Measurements from ENCODE around the gene TLNRD1. TPM values are rescaled to one million over a fixed set of nuclear protein-coding genes. Genes with fewer than 3 reads are reported as not detected.
"Not testable (repeated sequence)": the region's sequence is repeated elsewhere in the genome, so short reads cannot be mapped to it uniquely, and the experiment has no call there.

TLNRD1 gene
- 27.8 TPM for total RNA-seq
- long read RNA-seq, full-length matches to known transcripts: 105 of 106 reads
- long read RNA-seq, partial matches to known transcripts: 0 of 106 reads
- long read RNA-seq, other reads (novel, unspliced or antisense): 1 of 106 reads

DNA sequence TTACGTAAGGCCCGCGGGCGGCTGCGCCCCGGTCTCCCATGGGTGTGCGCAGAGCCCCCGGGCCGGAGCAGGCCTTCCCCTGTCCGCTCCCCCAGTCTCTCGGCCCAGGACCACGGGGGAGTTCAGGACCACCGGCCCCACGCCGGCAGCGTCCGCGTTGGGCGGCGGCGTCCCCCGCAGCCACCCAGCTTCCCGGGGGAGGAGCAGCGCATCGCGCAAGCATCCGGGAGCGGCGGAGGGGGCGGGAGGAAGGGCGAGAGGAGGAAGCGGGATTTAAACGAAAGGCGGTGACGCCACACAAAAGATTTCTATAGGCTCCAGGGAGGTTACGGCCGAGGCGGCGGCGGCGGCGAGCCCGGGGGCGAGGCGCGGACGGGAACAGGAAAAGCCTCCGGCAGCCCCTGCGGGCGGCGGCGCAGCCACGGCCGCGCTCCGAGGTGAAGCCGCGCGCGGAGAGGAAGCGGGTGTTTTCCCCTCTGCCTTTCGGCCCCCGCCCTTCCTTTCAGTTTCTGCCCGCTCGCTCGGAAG lies at the start of gene TLNRD1:
TSS of gene TLNRD1 (plus strand) at position 300 of the 528 bp plus-strand sequence. CDS start 1,349 bp downstream, outside the sequence.
- Histone ChIP-seq H3K27me3 (no peaks in the 10 kb centered on the region), H3K4me1 (peaks cover 36% of the 10 kb centered on the region), H3K4me3 (peak within 1 kb of the TSS; percentile 90), H3K9me3 (no peaks in the 10 kb centered on the region), H3K36me3 (peaks cover 20% of the 10 kb centered on the region), H3K27ac (peak within 1 kb of the TSS; percentile 98)
- intact Hi-C loops (cut with DNase I): no loop called here
- DNase-seq (peak; percentile 96), ATAC-seq (peak; percentile 89)
- no peak for TF ChIP-seq CTCF (IDR thresholded peaks at IDR 0.05)

GRCh38 chr15:80951941-80952340 lies 48.8 kb upstream of the TLNRD1 start:
- Histone ChIP-seq H3K4me1 (no peaks in the 10 kb centered on the region), H3K9me3 (no peaks in the 10 kb centered on the region), H3K4me3 (no peak overlapping the region), H3K27me3 (no peaks in the 10 kb centered on the region), H3K36me3 (peaks cover 47% of the 10 kb centered on the region), H3K27ac (no peak overlapping the region)
- ATAC-seq (no peak), DNase-seq (no peak)
- no peak for TF ChIP-seq CTCF (IDR thresholded peaks at IDR 0.05)
- intact Hi-C loops (cut with DNase I): no loop called here

- H3K9me3 ChIP-seq: no peaks in the 10 kb centered on the region
- no peak overlapping the region for H3K4me3 ChIP-seq
- H3K27ac ChIP-seq: no peak overlapping the region
- DNase-seq (no peak), ATAC-seq (no peak)
- intact Hi-C loops (cut with DNase I): no loop called here
- no peaks in the 10 kb centered on the region for H3K4me1 ChIP-seq
- TF ChIP-seq CTCF (IDR thresholded peaks at IDR 0.05): no peak
- H3K27me3 ChIP-seq: no peaks in the 10 kb centered on the region
- peaks cover 33% of the 10 kb centered on the region for H3K36me3 ChIP-seq
These were observed 47.4 kb upstream of the TLNRD1 start for GRCh38 chr15:80953001-80953952.

GRCh38 chr15:80953953-80954778 lies 46.6 kb upstream of the TLNRD1 start:
- H3K4me3 ChIP-seq: no peak overlapping the region
- intact Hi-C loops (cut with DNase I): no loop called here
- DNase-seq (no peak), ATAC-seq (peak; percentile 25)
- H3K9me3 ChIP-seq: no peaks in the 10 kb centered on the region
- H3K27ac ChIP-seq: no peak overlapping the region
- H3K4me1 ChIP-seq: no peaks in the 10 kb centered on the region
- no peaks in the 10 kb centered on the region for H3K27me3 ChIP-seq
- TF ChIP-seq CTCF (IDR thresholded peaks at IDR 0.05): no peak
- H3K36me3 ChIP-seq: peaks cover 26% of the 10 kb centered on the region

DNA sequence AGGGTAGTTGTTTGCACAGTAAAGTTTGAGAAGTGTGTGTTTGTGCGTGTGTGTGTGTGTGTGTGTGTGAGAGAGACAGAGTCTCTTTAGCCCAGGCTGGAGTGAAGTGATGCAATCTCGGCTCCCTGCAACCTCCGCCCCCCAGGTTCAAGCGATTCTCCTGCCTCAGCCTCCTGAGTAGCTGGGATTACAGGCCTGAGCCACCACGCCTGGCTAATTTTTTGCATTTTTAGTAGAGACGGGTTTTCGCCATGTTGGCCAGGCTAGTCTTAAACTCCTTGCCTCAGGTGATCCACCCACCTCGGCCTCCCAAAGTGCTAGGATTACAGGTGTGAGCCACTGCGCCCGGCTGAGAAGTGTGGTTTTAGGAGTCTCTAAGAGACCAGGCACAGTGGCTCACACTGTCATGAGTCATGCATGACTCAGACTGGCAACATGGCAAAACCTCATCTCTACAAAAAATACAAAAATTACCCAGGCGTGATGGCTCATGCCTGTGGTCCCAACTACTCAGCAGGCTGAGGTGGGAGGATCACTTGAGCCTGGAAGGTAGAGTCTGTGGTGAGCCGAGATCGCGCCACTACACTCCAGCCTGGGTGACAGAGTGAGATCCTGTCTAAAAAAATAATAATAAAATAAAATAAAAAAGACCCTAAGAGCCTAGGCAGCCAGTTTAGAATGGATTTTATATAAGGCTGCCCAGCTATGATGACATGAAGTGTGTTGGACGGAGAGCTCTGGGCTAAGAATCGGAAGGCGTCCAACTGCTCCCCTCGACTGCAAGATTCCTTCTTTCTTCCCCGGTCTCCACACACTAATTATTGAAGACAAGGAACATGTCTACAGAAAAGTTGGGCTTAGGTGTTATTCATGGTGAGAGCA lies 44.9 kb upstream of the TLNRD1 start:
- intact Hi-C loops (cut with DNase I); H3K27me3 ChIP-seq; H3K4me1 ChIP-seq; DNase-seq; ATAC-seq; H3K9me3 ChIP-seq; H3K4me3 ChIP-seq; H3K27ac ChIP-seq: not testable (repeated sequence)
- H3K36me3 ChIP-seq: peaks cover 12% of the 10 kb centered on the region
